DMS53 (cell line): Measurements from ENCODE around the gene MGMT.

Experiments used
- DNase-seq: peaks from one replicate; lab custom pipeline; 2025; lab: John Stamatoyannopoulos, UW

The MGMT gene

GRCh38 chr10:129796710-129797420 lies 329.8 kb downstream of the MGMT start:
- DNase-seq = no peak

- DNase-seq = no peak
Measured at GRCh38 chr10:129799942-129800341, 332.9 kb downstream of the MGMT start.

GRCh38 chr10:129800796-129801340 lies 333.8 kb downstream of the MGMT start:
- no peak for DNase-seq

- DNase-seq = no peak
Measured at GRCh38 chr10:129807211-129807610, 340.2 kb downstream of the MGMT start.

DNA sequence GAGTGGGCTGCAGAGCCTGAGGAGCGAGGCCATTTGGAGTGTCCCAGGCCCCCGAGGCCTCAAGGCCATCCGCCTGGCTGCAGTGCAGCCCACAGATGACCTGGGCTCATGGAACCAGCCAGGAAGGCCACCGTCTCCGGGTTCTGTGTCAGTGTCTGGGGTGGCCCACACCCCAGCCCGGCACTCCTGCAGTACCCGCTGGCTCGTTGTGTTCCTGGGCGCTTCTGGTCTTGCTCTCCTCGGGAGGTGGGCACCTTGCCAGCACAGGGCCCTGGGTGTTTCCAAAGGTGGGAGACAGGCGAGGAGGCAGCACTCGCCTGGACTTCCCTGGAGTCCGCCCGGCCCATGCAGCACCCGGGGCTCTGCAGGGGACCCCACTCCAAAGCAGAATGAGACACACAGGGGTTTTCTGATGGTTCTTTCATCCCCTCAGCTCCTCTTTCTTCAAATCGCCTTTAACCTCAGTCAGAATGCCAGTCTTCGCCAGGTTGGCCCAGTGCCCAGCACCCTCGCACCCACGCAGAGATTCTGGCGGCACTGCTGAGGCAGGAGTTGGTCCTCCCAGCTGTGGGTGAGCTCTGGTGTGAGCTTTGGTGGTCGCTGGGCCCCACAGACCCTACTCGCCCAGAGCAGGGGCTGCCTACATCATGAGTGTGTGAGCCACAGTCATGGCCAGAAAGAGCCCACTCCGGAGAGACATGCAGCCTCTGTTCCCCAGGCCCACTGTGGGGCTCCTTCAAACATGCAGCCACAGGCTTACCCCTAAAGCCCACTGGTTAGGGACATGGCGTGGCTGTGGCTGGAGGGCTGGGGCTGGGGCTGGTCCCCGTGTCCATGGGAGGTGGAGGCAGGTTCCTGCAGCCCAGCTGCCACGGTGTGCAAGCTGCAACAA lies 341.3 kb downstream of the MGMT start:
- DNase-seq = no peak

GRCh38 chr10:129809431-129809830 lies 342.4 kb downstream of the MGMT start:
- no peak for DNase-seq

DNA sequence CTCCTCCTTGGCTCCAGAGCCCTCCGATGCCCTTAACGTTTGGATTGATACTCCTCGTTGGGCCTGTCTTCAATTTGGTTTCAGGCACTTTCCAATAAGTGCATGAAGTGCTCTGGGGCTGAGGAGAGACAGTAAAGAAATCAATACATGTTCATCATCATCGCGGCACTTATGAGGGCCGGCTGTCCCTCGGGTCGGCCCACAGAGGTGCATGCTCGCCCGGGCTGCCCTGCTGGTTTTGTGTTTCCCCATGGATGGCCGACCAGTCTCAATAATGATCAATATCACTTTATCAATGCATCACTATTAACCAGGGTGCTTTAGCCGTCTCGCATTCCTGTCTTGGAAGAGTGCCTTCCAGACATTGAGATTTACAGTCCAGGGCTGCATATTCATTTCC lies 342.8 kb downstream of the MGMT start:
- no peak for DNase-seq

DNA sequence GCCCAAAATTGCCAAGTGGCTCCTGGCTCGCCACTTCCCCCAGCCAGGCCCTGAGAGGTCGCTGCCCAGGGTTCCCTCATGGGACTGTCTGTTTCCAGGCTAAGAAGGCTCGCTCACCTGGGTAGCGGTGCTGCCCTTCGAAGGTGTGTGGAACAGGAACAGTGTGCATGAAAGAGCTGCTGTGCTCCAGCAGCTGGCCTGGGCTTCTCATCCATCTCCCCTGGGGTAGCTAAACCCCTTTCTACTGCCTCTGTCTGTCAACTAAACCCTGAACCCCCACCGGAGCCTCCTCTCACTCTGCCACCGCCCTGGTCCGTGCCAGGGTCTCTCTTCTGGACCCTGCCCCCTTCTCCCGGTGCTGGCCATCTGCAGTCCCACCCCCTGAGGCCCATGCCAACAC lies 344.2 kb downstream of the MGMT start:
- DNase-seq = no peak

DNA sequence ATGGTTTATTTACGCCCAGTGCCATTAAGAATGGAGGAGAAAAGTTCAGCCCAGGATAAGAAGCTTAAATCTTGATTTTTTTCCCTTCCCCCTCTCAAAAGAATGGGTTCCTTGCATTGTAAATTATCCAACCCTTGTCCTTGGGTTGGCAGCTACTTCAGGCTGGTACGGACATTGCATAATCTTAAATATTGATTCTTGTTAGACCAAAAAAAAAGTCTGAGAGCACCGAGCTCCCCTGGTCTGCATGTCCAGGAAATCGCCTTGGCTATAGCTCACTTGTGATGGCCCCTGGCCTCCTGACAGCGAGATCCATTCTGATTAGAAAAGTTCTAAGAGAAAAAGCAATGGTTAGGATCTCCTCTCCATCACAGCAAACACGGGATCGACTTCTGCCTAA lies 345.4 kb downstream of the MGMT start:
- no peak for DNase-seq

DNA sequence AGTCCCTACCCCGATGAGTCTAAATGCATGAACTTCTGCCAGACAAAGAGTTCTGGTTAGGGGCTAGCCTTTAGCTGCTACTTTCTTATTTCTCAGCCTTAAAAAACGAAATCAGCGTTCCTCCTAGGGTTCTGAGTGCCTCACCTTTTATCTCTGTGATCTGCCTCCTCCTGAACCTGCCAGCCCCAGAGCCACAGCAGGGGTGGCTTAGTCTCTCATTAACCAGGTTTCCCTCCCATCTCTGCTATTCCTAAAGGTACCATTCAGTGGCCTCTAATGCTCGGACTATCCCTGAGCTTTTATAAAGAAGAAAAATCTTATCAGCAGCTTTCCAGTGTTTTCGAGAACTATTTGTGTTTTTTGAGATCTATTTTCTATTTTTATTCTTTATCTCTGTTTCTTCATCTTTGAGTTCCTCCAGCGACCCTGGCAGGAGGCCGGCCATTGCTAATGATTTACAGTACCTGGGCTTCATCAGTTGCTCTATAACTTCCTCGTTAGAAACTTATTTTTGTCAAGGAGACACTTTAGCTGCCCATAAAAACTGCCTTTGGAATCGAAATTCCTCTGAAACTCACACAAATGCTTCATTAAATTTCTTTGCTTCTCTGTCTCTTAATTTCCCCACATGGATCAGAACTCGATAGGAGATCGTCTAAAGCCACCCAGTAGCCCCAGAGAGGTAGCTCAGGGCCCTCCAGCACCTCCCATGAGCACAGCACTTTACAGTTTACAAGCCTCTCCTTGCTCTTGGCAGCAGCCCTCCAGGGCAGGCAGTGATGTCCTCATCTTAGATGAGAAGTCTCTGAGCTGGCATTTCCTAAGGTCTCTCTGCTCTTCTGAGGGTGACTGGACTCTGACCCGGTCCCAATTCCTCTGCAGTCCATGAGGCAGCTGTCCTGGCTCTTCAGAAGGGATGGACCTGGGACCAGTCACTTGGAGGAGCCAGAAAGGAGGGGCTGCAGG lies 347.9 kb downstream of the MGMT start:
- DNase-seq = no peak

DNA sequence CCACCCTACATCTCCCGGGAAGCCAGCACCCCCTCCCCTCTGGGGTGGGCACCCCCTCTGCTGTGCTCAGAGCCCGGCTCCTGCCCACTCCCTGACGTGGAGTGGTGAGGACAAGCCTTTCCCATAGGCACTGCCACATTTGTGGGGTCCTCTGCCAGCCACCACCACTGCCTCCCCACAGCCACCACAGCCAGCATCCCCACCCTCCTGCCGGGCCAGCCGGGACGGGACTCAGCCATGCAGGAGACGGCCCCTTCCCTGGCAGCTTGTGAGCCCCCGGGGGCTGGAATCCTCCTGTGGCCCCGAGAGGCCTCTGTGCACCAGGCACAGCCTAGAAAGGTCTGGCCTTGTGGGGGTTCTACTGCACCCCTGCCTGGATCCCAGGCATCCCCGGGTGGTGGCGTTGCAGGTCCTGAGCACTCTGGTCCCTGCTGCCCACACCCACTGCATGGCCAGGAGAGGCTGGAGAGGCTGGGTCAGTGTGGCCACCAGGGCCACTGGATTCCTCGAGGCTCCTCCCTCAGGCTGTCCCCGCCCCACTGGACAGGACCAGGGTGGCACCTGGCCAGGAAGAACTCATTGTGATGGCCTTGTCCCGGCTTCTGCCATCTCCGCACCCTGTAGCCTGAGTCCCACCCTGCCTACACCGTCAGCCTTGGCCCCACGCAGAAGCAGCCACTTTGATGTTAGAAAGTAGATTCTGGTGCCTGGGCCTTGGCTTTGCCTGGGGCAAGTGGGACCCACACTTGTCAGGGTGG lies 349.0 kb downstream of the MGMT start:
- no peak for DNase-seq

DNA sequence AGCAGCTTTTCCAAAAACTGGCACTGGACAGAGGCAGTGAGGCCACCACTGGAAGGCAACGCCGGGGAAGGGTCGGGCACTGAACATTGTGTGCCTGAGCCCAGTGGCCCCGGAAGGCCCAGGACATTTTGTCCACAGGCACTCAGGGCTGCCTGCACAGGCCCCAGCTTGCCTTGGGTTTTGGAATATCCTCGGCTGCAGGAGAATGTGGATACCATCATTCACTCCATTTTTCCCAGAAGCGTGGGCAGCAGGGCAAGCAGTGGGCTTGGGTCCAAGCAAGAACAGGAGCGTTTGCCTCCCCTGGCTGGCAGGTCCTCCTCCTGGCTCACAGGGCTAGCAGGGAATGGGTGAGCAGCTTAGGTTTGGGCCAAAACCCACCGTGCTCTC lies 349.6 kb downstream of the MGMT start:
- DNase-seq = no peak
